PC-3 (cell line): ENCODE results near the gene ZNF107. TPM values are rescaled to one million over a fixed set of nuclear protein-coding genes. Genes with fewer than 3 reads are reported as not detected.
A peak's percentile ranks its signal among the peaks of the same experiment; 100 is the strongest.

Source experiments
- ATAC-seq: fragments of 200-7000 bp; cut with Tn5 transposase; 2 replicates; pipeline ENCODE4 v1.9.1; 2020; ENCODE audit warnings: mild to moderate bottlenecking, moderate library complexity
- BruUV-seq: library from RNA; stranded (reverse); fragments of 400-500 nt; replicated peaks from 2 replicates; lab custom pipeline; 2021; lab: Mats Ljungman, UMichigan
- CTCF ChIA-PET: fragments of 300-600 bp; sonication (Branson Sonifier 250); formaldehyde crosslinking; loops from one replicate; lab custom pipeline; 2022; ENCODE audit warnings: antibody characterized with exemption; lab: Charles Lee
- POLR2A ChIA-PET: fragments of 300-600 bp; sonication (Branson Sonifier 250); formaldehyde crosslinking; loops from one replicate; lab custom pipeline; 2022; ENCODE audit warnings: antibody characterized with exemption; ENCODE audit not compliant: unreplicated experiment; lab: Charles Lee
- DNase-seq: peaks from one replicate; pipeline ENCODE4 v3.0.0-alpha.2; 2015
- H2AFZ ChIP-seq: fragments of 300-600 bp; sonication (generic); 2 replicates; pipeline ENCODE4 v1.6.0; 2016; ENCODE audit warnings: antibody characterized with exemption, low read length
- H3F3A ChIP-seq: fragments of 300-600 bp; sonication (generic); one replicate; pipeline ENCODE4 v1.6.0; 2017; ENCODE audit warnings: antibody characterized with exemption, low read length, control low read depth, mild to moderate bottlenecking; ENCODE audit not compliant: unreplicated experiment
- H3K27ac ChIP-seq: fragments of 300-600 bp; sonication (generic); 2 replicates; pipeline ENCODE4 v1.5.1; 2016; ENCODE audit warnings: mild to moderate bottlenecking, low read length
- H3K27me3 ChIP-seq: fragments of 300-600 bp; sonication (generic); 2 replicates; pipeline ENCODE4 v1.6.1; 2016; ENCODE audit warnings: low read length, mixed read lengths
- H3K36me3 ChIP-seq: fragments of 300-600 bp; sonication (generic); 2 replicates; pipeline ENCODE4 v1.6.1; 2016; ENCODE audit warnings: low read depth, mixed run types, low read length, mixed read lengths
- H3K4me1 ChIP-seq: fragments of 300-600 bp; sonication (generic); 2 replicates; pipeline ENCODE4 v1.5.1; 2016; ENCODE audit warnings: low read length; ENCODE audit not compliant: insufficient read depth
- H3K4me2 ChIP-seq: fragments of 300-600 bp; sonication (generic); 2 replicates; pipeline ENCODE4 v1.6.0; 2016; ENCODE audit warnings: low read length
- H3K4me3 ChIP-seq: fragments of 300-600 bp; sonication (generic); 2 replicates; pipeline ENCODE4 v1.5.1; 2016; ENCODE audit warnings: mild to moderate bottlenecking, low read length, mixed read lengths
- H3K79me2 ChIP-seq: fragments of 300-600 bp; sonication (generic); 2 replicates; pipeline ENCODE4 v1.6.1; 2017; ENCODE audit warnings: low read length, mixed read lengths
- H3K9ac ChIP-seq: fragments of 300-600 bp; sonication (generic); 2 replicates; pipeline ENCODE4 v1.6.0; 2016; ENCODE audit warnings: mild to moderate bottlenecking, low read length
- H3K9me2 ChIP-seq: fragments of 300-600 bp; sonication (generic); replicated peaks from 2 replicates; pipeline ENCODE4 v1.6.1; 2016; ENCODE audit warnings: mixed run types, low read length, mixed read lengths
- H3K9me3 ChIP-seq: fragments of 300-600 bp; sonication (generic); 2 replicates; pipeline ENCODE4 v1.6.1; 2016; ENCODE audit warnings: low read length, mixed read lengths
- H4K20me1 ChIP-seq: fragments of 300-600 bp; sonication (generic); 2 replicates; pipeline ENCODE4 v1.6.1; 2016; ENCODE audit warnings: low read length, mixed read lengths
- CTCF ChIP-seq: fragments of 300-600 bp; sonication (generic); conservative IDR thresholded peaks from 2 replicates; pipeline ENCODE4 v1.5.1; 2017; ENCODE audit warnings: antibody characterized with exemption, low read depth, mild to moderate bottlenecking, low read length
- EZH2 ChIP-seq: fragments of 300-600 bp; sonication (generic); IDR thresholded peaks from one replicate; pipeline ENCODE4 v1.6.1; 2017; ENCODE audit warnings: antibody characterized with exemption, mild to moderate bottlenecking, low read length; ENCODE audit not compliant: unreplicated experiment
- EZH2phosphoT487 ChIP-seq: fragments of 300-600 bp; sonication (generic); IDR thresholded peaks from 2 replicates; pipeline ENCODE4 v1.6.1; 2018; ENCODE audit warnings: mild to moderate bottlenecking, antibody characterized with exemption, low read length, borderline replicate concordance
- intact Hi-C: fragments of 100-400 bp; cut with micrococcal nuclease; formaldehyde crosslinking; loops from 2 replicates; pipeline ENCODE4 v1.9.0; 2023
- total RNA-seq: library from RNA; depleted of rRNA; stranded (reverse); fragments of >200 nt; gene quantifications from 2 replicates; pipeline ENCODE4 v1.2.3, GENCODE V29; 2014

The ZNF107 gene
- total RNA-seq, 1 experiment from 2014 or later, result 4.8 TPM

GRCh38 chr7:64642875-64643274 lies 23.1 kb upstream of the ZNF107 start:
- no peaks in the 10 kb centered on the region for H3K36me3 ChIP-seq
- ChIA-PET POLR2A (no interaction called here), CTCF (no interaction called here)
- H3K27me3 ChIP-seq, result no peaks in the 10 kb centered on the region
- DNase-seq (no peak), ATAC-seq (no peak)
- no peak for TF ChIP-seq EZH2phosphoT487
- no peak for TF ChIP-seq EZH2
- TF ChIP-seq CTCF, result no peak
- BruUV-seq, result no TSS peak
- intact Hi-C loops, result no loop called here
- H4K20me1 ChIP-seq, result no peaks in the 10 kb centered on the region
- H3K4me2 ChIP-seq, result no peak overlapping the region
- H3F3A ChIP-seq, result no peaks in the 10 kb centered on the region
- no peaks in the 10 kb centered on the region for H3K9me2 ChIP-seq
- H3K9me3 ChIP-seq, result 0 out of 2 replicates have a peak, but pooled peaks cover 4% of the 10 kb centered on the region
- H2AFZ ChIP-seq, result no peak overlapping the region
- no peak overlapping the region for H3K9ac ChIP-seq
- H3K4me1 ChIP-seq, result no peaks in the 10 kb centered on the region
- no peak overlapping the region for H3K27ac ChIP-seq
- H3K4me3 ChIP-seq, result no peak overlapping the region
- H3K79me2 ChIP-seq, result no peaks in the 10 kb centered on the region

- no peaks in the 10 kb centered on the region for H3K36me3 ChIP-seq
- CTCF ChIA-PET, result no interaction called here
- DNase-seq, result no peak
- H3K4me3 ChIP-seq, result no peak overlapping the region
- BruUV-seq, result no TSS peak
- H4K20me1 ChIP-seq, result no peaks in the 10 kb centered on the region
- H3K4me2 ChIP-seq, result no peak overlapping the region
- H3K9me3 ChIP-seq, result no peaks in the 10 kb centered on the region
- ATAC-seq, result no peak
- no peak for TF ChIP-seq EZH2phosphoT487
- no peak overlapping the region for H3K27ac ChIP-seq
- intact Hi-C loops, result no loop called here
- no peaks in the 10 kb centered on the region for H3K9me2 ChIP-seq
- H2AFZ ChIP-seq, result no peak overlapping the region
- POLR2A ChIA-PET, result no interaction called here
- no peaks in the 10 kb centered on the region for H3K4me1 ChIP-seq
- H3K27me3 ChIP-seq, result no peaks in the 10 kb centered on the region
- H3F3A ChIP-seq, result no peaks in the 10 kb centered on the region
- H3K9ac ChIP-seq, result no peak overlapping the region
- no peaks in the 10 kb centered on the region for H3K79me2 ChIP-seq
Measured at GRCh38 chr7:64643566-64643965, 22.4 kb upstream of the ZNF107 start.

- Histone ChIP-seq H3K4me2 (no peak overlapping the region), H3K9ac (no peak overlapping the region), H3K79me2 (no peaks in the 10 kb centered on the region), H3K4me1 (no peaks in the 10 kb centered on the region), H2AFZ (no peak overlapping the region), H3K27ac (no peak overlapping the region), H3K4me3 (no peak overlapping the region), H4K20me1 (no peaks in the 10 kb centered on the region), H3K36me3 (no peaks in the 10 kb centered on the region), H3F3A (no peaks in the 10 kb centered on the region), H3K9me3 (no peaks in the 10 kb centered on the region), H3K27me3 (no peaks in the 10 kb centered on the region), H3K9me2 (no peaks in the 10 kb centered on the region)
- DNase-seq (peak; percentile 1), ATAC-seq (no peak)
- no peak for TF ChIP-seq CTCF
- no peak for TF ChIP-seq EZH2phosphoT487
- TF ChIP-seq EZH2, result no peak
- POLR2A ChIA-PET, result no interaction called here
- CTCF ChIA-PET, result no interaction called here
- intact Hi-C loops, result no loop called here
- BruUV-seq, result no TSS peak
Measured at GRCh38 chr7:64651203-64651602, 14.7 kb upstream of the ZNF107 start.
